ENCODE measurements around the gene DAW1. TPM values are rescaled to one million over a fixed set of nuclear protein-coding genes. Genes with fewer than 3 reads are reported as not detected.

DAW1 gene
- total and polyA plus RNA-seq, 2 of the 13 experiments (the other 11 are each of a cell fraction or from before 2014, with no cell fraction given): not detected

- CTCF ChIA-PET (ENCODE audit: low intra/inter-chr PET ratio, low total read pairs): no interaction called here
- no peak for FAIRE-seq
Measured at GRCh38 chr2:227860221-227860641, 11.2 kb upstream of the DAW1 start.

More at GRCh38 chr2:227860221-227860641, 11.2 kb upstream of the DAW1 start:
- no peak overlapping the region for H3K4me2 ChIP-seq (ENCODE audit: low read depth, low read length)
- H3K79me2 ChIP-seq (ENCODE audit: insufficient read depth, low read length): no peaks in the 10 kb centered on the region
- H3K27ac ChIP-seq (ENCODE audit: extremely low read length, insufficient read depth, low read length): no peak overlapping the region
- H3K9ac ChIP-seq (ENCODE audit: insufficient read depth, low read depth, low read length): no peak overlapping the region
- H3K36me3 ChIP-seq (replicated peaks in 1 of 2; ENCODE audit: control insufficient read depth in 1 of 2, insufficient read depth in 2 of 2, low read length in 2 of 2): no peaks in the 10 kb centered on the region
- POLR2A ChIA-PET: interaction anchor here (1.1 to 1.2 kb wide), 2 partner anchors 42 to 47 kb away, joined by 3 to 7 read pairs; partner anchors contain the start of gene CCL20
- in situ Hi-C loops (cut with HindIII; ENCODE audit: extremely low pct_ligation_motif_present, low pct_unique_long_range_greater_than_20kb) (loop anchor here (5.0 kb wide), 1 partner anchor 93 kb away; no protein-coding TSS in a partner anchor), intact Hi-C loops (cut with micrococcal nuclease; ENCODE audit: unreplicated experiment) (no loop called here)
- peaks cover 45% of the 10 kb centered on the region for H3K4me1 ChIP-seq (ENCODE audit: insufficient read depth, low read length)
- no peak overlapping the region for H2AFZ ChIP-seq (ENCODE audit: low read length)
- TF ChIP-seq NFKBIZ (CRISPR knock-in tag; IDR thresholded peaks at IDR 0.05) (no peak), ZNF282 (IDR thresholded peaks at IDR 0.05; ENCODE audit: partially characterized antibody) (no peak), FOXO1 (CRISPR knock-in tag; IDR thresholded peaks at IDR 0.05) (no peak), ZSCAN31 (CRISPR knock-in tag; IDR thresholded peaks at IDR 0.05; ENCODE audit: low read depth) (no peak), EZH2 (conservative IDR thresholded peaks at IDR 0.05; ENCODE audit: low read depth, low read length) (no peak), ZNF768 (CRISPR knock-in tag; IDR thresholded peaks at IDR 0.05) (peak; percentile 12; the same call in 1 of the 2 replicates)
- TF ChIP-seq, protein P1, sequence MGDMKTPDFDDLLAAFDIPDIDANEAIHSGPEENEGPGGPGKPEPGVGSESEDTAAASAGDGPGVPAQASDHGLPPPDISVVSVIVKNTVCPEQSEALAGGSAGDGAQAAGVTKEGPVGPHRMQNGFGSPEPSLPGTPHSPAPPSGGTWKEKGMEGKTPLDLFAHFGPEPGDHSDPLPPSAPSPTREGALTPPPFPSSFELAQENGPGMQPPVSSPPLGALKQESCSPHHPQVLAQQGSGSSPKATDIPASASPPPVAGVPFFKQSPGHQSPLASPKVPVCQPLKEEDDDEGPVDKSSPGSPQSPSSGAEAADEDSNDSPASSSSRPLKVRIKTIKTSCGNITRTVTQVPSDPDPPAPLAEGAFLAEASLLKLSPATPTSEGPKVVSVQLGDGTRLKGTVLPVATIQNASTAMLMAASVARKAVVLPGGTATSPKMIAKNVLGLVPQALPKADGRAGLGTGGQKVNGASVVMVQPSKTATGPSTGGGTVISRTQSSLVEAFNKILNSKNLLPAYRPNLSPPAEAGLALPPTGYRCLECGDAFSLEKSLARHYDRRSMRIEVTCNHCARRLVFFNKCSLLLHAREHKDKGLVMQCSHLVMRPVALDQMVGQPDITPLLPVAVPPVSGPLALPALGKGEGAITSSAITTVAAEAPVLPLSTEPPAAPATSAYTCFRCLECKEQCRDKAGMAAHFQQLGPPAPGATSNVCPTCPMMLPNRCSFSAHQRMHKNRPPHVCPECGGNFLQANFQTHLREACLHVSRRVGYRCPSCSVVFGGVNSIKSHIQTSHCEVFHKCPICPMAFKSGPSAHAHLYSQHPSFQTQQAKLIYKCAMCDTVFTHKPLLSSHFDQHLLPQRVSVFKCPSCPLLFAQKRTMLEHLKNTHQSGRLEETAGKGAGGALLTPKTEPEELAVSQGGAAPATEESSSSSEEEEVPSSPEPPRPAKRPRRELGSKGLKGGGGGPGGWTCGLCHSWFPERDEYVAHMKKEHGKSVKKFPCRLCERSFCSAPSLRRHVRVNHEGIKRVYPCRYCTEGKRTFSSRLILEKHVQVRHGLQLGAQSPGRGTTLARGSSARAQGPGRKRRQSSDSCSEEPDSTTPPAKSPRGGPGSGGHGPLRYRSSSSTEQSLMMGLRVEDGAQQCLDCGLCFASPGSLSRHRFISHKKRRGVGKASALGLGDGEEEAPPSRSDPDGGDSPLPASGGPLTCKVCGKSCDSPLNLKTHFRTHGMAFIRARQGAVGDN (CRISPR knock-in tag; IDR thresholded peaks at IDR 0.05): 0 out of 2 replicates have a peak, but pooled peaks have one; percentile 10
- H3K9me3 ChIP-seq (ENCODE audit: low read length): no peaks in the 10 kb centered on the region
- H4K20me1 ChIP-seq (ENCODE audit: insufficient read depth, low read length): no peaks in the 10 kb centered on the region
- no peak for DNase-seq (ENCODE audit: low spot score)
- H3K27me3 ChIP-seq (ENCODE audit: control insufficient read depth in 1 of 2, insufficient read depth in 2 of 2, low read length in 2 of 2): peaks cover 2 to 16% of the 10 kb centered on the region in 2 experiments; a peak in 4 of 5 replicates
- WGBS (ENCODE audit: low lambda C conversion rate): 72% methylated on average over 6 of the region's 6 CpGs
- no peak overlapping the region for H3K4me3 ChIP-seq (replicated peaks in 1 of 3; ENCODE audit: insufficient read depth in 1 of 3, low read depth in 2 of 3, low read length in 3 of 3)
- no TSS peak for BruUV-seq (replicated peaks)
- peak; percentile 22; the same call in 1 of the 3 replicates for ATAC-seq

All from HepG2 (cell line).